Type B pancreatic cell (in vitro differentiated cells): ENCODE measurements around the gene PPEF2. TPM values are rescaled to one million over a fixed set of nuclear protein-coding genes. Genes with fewer than 3 reads are reported as not detected.

Experiments
- DNase-seq: peaks from one replicate; pipeline ENCODE4 v3.0.0; 2021; ENCODE audit warnings: mixed read lengths; ENCODE audit not compliant: unreplicated experiment; ENCODE audit errors: extremely low spot score
- H3K27ac Mint-ChIP-seq: 2 replicates; pipeline ENCODE4 v1.8.0; 2021; ENCODE audit warnings: mild to moderate bottlenecking, mixed read lengths
- H3K27me3 Mint-ChIP-seq: 2 replicates; pipeline ENCODE4 v1.8.0; 2021; ENCODE audit warnings: mixed read lengths
- H3K36me3 Mint-ChIP-seq: 2 replicates; pipeline ENCODE4 v1.8.0; 2021; ENCODE audit warnings: mixed read lengths
- H3K4me1 Mint-ChIP-seq: one replicate; pipeline ENCODE4 v1.8.0; 2021; ENCODE audit warnings: mixed read lengths; ENCODE audit not compliant: unreplicated experiment
- H3K4me3 Mint-ChIP-seq: 2 replicates; pipeline ENCODE4 v1.8.0; 2021; ENCODE audit warnings: mild to moderate bottlenecking, mixed read lengths
- H3K9me3 Mint-ChIP-seq: 2 replicates; pipeline ENCODE4 v1.8.0; 2021; ENCODE audit warnings: mixed read lengths
- CTCF ChIP-seq: fragments of 200-600 bp; sonication (generic); conservative IDR thresholded peaks from 2 replicates; pipeline ENCODE4 v1.5.0; 2021; ENCODE audit warnings: antibody characterized with exemption, mild to moderate bottlenecking
- total RNA-seq: library from RNA; stranded (reverse); gene quantifications from 2 replicates; pipeline ENCODE4 v1.2.1, GENCODE V29; 2021; ENCODE audit warnings: low replicate concordance

PPEF2 gene
- total RNA-seq, 1 donor from 2014 or later = not detected

DNA sequence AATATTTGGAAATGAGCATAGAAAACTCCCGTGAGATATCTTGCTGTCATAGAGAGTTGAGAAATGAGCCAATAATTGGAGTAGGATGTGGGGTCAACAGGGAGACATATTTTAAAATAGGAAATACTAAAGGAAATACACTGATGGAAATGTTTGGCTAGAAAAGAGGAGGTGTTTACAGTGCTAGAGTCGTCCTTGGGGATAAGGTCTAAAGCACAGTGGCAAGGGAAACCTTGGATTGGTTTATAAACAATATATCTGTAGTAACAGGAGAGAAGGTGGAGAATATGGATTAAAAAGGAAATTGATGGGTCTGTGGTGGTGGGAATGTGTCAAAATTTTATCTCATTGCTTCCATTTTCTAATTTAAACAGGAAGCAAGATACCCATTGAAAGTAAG lies 82.1 kb downstream of the PPEF2 start:
- no peak overlapping the region for H3K4me3 Mint-ChIP-seq
- no peak for DNase-seq
- H3K36me3 Mint-ChIP-seq = peaks cover 9% of the 10 kb centered on the region
- no peak for TF ChIP-seq CTCF
- H3K27me3 Mint-ChIP-seq = no peaks in the 10 kb centered on the region
- H3K4me1 Mint-ChIP-seq = no peaks in the 10 kb centered on the region
- no peak overlapping the region for H3K27ac Mint-ChIP-seq
- H3K9me3 Mint-ChIP-seq = no peaks in the 10 kb centered on the region

GRCh38 chr4:75819121-75819520 lies 83.1 kb downstream of the PPEF2 start:
- H3K27me3 Mint-ChIP-seq = no peaks in the 10 kb centered on the region
- no peaks in the 10 kb centered on the region for H3K4me1 Mint-ChIP-seq
- H3K36me3 Mint-ChIP-seq = peaks cover 18% of the 10 kb centered on the region
- DNase-seq = no peak
- H3K9me3 Mint-ChIP-seq = no peaks in the 10 kb centered on the region
- TF ChIP-seq CTCF = no peak
- no peak overlapping the region for H3K4me3 Mint-ChIP-seq
- no peak overlapping the region for H3K27ac Mint-ChIP-seq

DNA sequence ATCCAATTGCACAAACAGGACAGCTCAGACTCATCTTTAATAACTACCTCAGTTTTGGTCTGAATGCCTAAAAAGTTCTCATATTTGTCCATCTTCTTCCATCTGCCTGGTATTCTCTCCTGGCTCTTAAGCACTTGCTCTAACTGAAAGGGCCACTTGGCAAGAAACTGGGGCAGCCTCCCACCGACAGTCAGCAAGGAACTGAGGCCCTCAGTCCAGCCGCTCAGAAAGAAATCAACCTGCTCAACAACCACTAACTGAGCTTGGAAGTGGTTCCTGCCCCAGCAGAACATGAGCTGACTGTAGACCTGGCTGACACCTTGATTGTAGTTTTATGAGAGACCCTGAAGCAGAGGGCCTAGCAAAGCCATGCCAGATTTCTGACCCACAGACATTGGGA lies 84.4 kb downstream of the PPEF2 start:
- Mint-ChIP-seq H3K4me3 (no peak overlapping the region), H3K9me3 (no peaks in the 10 kb centered on the region), H3K4me1 (no peaks in the 10 kb centered on the region), H3K27ac (no peak overlapping the region), H3K27me3 (no peaks in the 10 kb centered on the region), H3K36me3 (peaks cover 18% of the 10 kb centered on the region)
- DNase-seq = no peak
- no peak for TF ChIP-seq CTCF

Other genes starting within 250 kb of the PPEF2 start
- gene G3BP2, start 229.0 kb downstream of the PPEF2 start, total RNA-seq = 129 and 133 TPM in 2 replicates
- gene USO1, start 177.9 kb downstream of the PPEF2 start, total RNA-seq = 55.4 and 63.7 TPM in 2 replicates
- gene NAAA, start 38.6 kb upstream of the PPEF2 start, total RNA-seq = 10.7 and 20.2 TPM in 2 replicates
- 39.2 and 44.8 TPM in 2 replicates for gene SDAD1, start 88.5 kb upstream of the PPEF2 start, total RNA-seq
- not detected in 2 replicates for gene CXCL9, start 105.1 kb upstream of the PPEF2 start, total RNA-seq
- gene CXCL10, start 121.0 kb upstream of the PPEF2 start, total RNA-seq = 0.31 and 0.60 TPM in 2 replicates
- not detected in 2 replicates for gene CXCL11, start 133.6 kb upstream of the PPEF2 start, total RNA-seq
- not detected in 2 replicates for gene ART3, start 172.3 kb upstream of the PPEF2 start, total RNA-seq
- gene NUP54, start 245.9 kb upstream of the PPEF2 start, total RNA-seq = 38.0 and 55.4 TPM in 2 replicates